HG02870 (cell line): ENCODE measurements around the gene SP6.

ENCODE experiments used
- ATAC-seq: cut with Tn5 transposase; IDR thresholded peaks from one replicate; pipeline ENCODE4 v1.9.1; 2021; ENCODE audit warnings: mild to moderate bottlenecking, moderate library complexity; ENCODE audit not compliant: unreplicated experiment

SP6 gene

GRCh38 chr17:47850692-47851573 lies at the start of gene SP6:
TSS of gene SP6 (minus strand) at chr17:47851163. CDS start at chr17:47848429, 2,734 bp downstream.
- no peak for ATAC-seq

GRCh38 chr17:47899643-47900042 lies 48.7 kb upstream of the SP6 start:
- ATAC-seq: no peak

- ATAC-seq: no peak
These were observed 47.3 kb upstream of the SP6 start for GRCh38 chr17:47898241-47898640.

- no peak for ATAC-seq
These were observed 46.6 kb upstream of the SP6 start for GRCh38 chr17:47897561-47897960.

GRCh38 chr17:47896672-47897490 lies 45.9 kb upstream of the SP6 start:
- no peak for ATAC-seq

- peak; percentile 89 for ATAC-seq
These were observed 45.1 kb upstream of the SP6 start, which contains the start of gene SP2 for GRCh38 chr17:47895856-47896671. TSS of gene SP2 (plus strand) at chr17:47896236. CDS start at chr17:47896287, 51 bp downstream.

GRCh38 chr17:47895347-47895855 lies 44.4 kb upstream of the SP6 start:
- ATAC-seq: no peak

GRCh38 chr17:47894498-47895346 lies 43.8 kb upstream of the SP6 start:
- ATAC-seq: no peak

GRCh38 chr17:47891545-47892088 lies 40.7 kb upstream of the SP6 start:
- ATAC-seq: no peak

- no peak for ATAC-seq
These were observed 39.0 kb upstream of the SP6 start for GRCh38 chr17:47889734-47890529.

GRCh38 chr17:47888293-47888692 lies 37.3 kb upstream of the SP6 start:
- ATAC-seq: no peak

GRCh38 chr17:47884905-47885730 lies 34.2 kb upstream of the SP6 start:
- ATAC-seq: no peak

- no peak for ATAC-seq
These were observed 33.4 kb upstream of the SP6 start for GRCh38 chr17:47884427-47884740.

- ATAC-seq: no peak
These were observed 32.8 kb upstream of the SP6 start for GRCh38 chr17:47883589-47884426.

- ATAC-seq: no peak
These were observed 32.0 kb upstream of the SP6 start for GRCh38 chr17:47882695-47883588.

GRCh38 chr17:47882247-47882646 lies 31.3 kb upstream of the SP6 start:
- ATAC-seq: no peak
